Ovary (tissue), 10 donors: ENCODE results near the gene ARL2BP. TPM values are rescaled to one million over a fixed set of nuclear protein-coding genes. Genes with fewer than 3 reads are reported as not detected.
"Not testable (repeated sequence)": the region's sequence is repeated elsewhere in the genome, so short reads cannot be mapped to it uniquely, and the experiment has no call there.

Experiments
- DNase-seq, 5 donors: peaks; one replicate each; pipeline ENCODE4 v3.0.0-alpha.2; 2019 to 2020
- H3K27ac ChIP-seq, 2 donors: fragments of 200-600 bp; one replicate each; pipeline versions ENCODE4 v1.5.1 to v1.8.0; 2019 to 2022
- H3K27me3 ChIP-seq: fragments of 200-600 bp; one replicate; pipeline ENCODE4 v1.8.0; 2022
- H3K36me3 ChIP-seq: fragments of 200-600 bp; sonication (generic); one replicate; pipeline ENCODE4 v1.5.1; 2019
- H3K4me1 ChIP-seq: one replicate; pipeline ENCODE4 v1.8.1; 2013; ENCODE audit warnings: mild to moderate bottlenecking, moderate library complexity; ENCODE audit not compliant: insufficient read depth
- H3K4me3 ChIP-seq: fragments of 200-600 bp; sonication (generic); one replicate; pipeline ENCODE4 v1.5.1; 2017
- H3K9me3 ChIP-seq, 2 donors: fragments of 200-600 bp in 1 of 2; sonication (generic) in 1 of 2; one replicate each; pipeline versions ENCODE4 v1.5.1 to v1.8.1; 2013 to 2019; ENCODE audit warnings: mild to moderate bottlenecking in 1 of 2, moderate library complexity in 1 of 2
- CTCF ChIP-seq, 3 donors: fragments of 450-650 bp in 2 of 3; fragments of 200-600 bp in 1 of 3; IDR thresholded peaks; one replicate each; pipeline versions ENCODE4 v1.5.1 to v1.8.0; 2016 to 2022; ENCODE audit warnings: antibody characterized with exemption in 3 of 3, mild to moderate bottlenecking in 1 of 3
- EP300 ChIP-seq: sonication (generic); formaldehyde crosslinking; IDR thresholded peaks from one replicate; pipeline ENCODE4 v1.6.1; 2017; ENCODE audit warnings: antibody characterized with exemption
- POLR2A ChIP-seq: fragments of 450-650 bp; IDR thresholded peaks from one replicate; pipeline ENCODE4 v1.6.1; 2017; ENCODE audit warnings: antibody characterized with exemption, mild to moderate bottlenecking, moderate library complexity
- WGBS, 3 donors: extraction: QIAGEN DNeasy Blood & Tissue Kit in 1 of 3; methylation state at CpG; one replicate each; pipeline versions ENCODE4 v1.1.5 to v1.1.7; 2013 to 2017; 5-methylcytosine and 5-hydroxymethylcytosine counted together
- intact Hi-C, 4 donors: fragments of 100-400 bp; cut with DNase I; formaldehyde crosslinking; loops; one replicate each; pipeline versions ENCODE4 v1.11.0 to v1.15.1; 2022 to 2023
- long read RNA-seq, 3 donors: library from polyadenylated mRNA in 2 of 3; unstranded in 2 of 3; transcript quantifications; one replicate each; pipeline ENCODE4 v2.0.0 and lab custom pipeline, GENCODE V29; 2021 to 2026
- polyA plus RNA-seq, 2 donors: library from polyadenylated mRNA; stranded (reverse); fragments of 200-250 nt in 1 of 2; fragments of 350-450 nt in 1 of 2; fragmentation: Illumina TruSeq in 1 of 2; extraction: RNeasy Lipid Tissue Mini Kit (QIAGEN cat#74804) in 1 of 2; gene quantifications; one replicate each; pipeline ENCODE4 v1.2.3, GENCODE V29; 2013 to 2014
- total RNA-seq, 7 donors: library from RNA; depleted of rRNA in 2 of 7; stranded (reverse); fragments of >200 nt in 2 of 7; fragmentation: NEBNext Ultra II Directional in 3 of 7; extraction: Animal tissue kit (Norgen Biotek cat#: 25700) in 3 of 7; gene quantifications; one replicate each; pipeline versions ENCODE4 v1.1.0 to v1.2.4, GENCODE V29; 2016 to 2023
- donor health status: DM: no; HTN: no; CAD: no; lungs with moderate emphysema.
- donor health status: DM: no; HTN: no; CAD: no.
- donor health status: Bipolar disorder and iron deficiency.
- donor health status: DM: yes; HTN: yes; CAD: no.
- donor health status: DM: no; HTN: no; CAD: no.
- donor health status: DM: yes; HTN: yes; CAD: no.

ARL2BP gene
- 10 to 100 TPM; 50.0 to 74.3 (median 57.7) TPM for total RNA-seq
- 10 to 100 TPM; 45.3 to 88.0 TPM for polyA plus RNA-seq
- long read RNA-seq, donor 1, transcript ARL2BP-201 (6 exons, 2,130 nt) = major isoform, 166 of 185 reads
- long read RNA-seq, donor 1, partial matches to known transcripts = 2 of 185 reads
- long read RNA-seq, donor 1, other reads (novel, unspliced or antisense) = 17 of 185 reads
- long read RNA-seq, donor 2, transcript ARL2BP-201 (6 exons, 2,130 nt) = major isoform, 44 of 60 reads
- long read RNA-seq, donor 2, partial matches to known transcripts = 15 of 60 reads
- long read RNA-seq, donor 2, other reads (novel, unspliced or antisense) = 0 of 60 reads
- long read RNA-seq, donor 3, transcript ARL2BP-201 (6 exons, 2,130 nt) = major isoform, 104 of 123 reads
- long read RNA-seq, donor 3, partial matches to known transcripts = 4 of 123 reads
- long read RNA-seq, donor 3, other reads (novel, unspliced or antisense) = 15 of 123 reads

- no peak for TF ChIP-seq EP300
- no peak for TF ChIP-seq CTCF (IDR thresholded peaks at IDR 0.05)
- peak; percentile 64 for TF ChIP-seq POLR2A
- 0 to 1% (median 1%) methylated on average over 52 to 77 of the region's 77 CpGs for WGBS, 3 donors
- peak; percentile 97 to 99 (median 98) for DNase-seq
- Histone ChIP-seq H3K4me1 (peaks cover 3% of the 10 kb centered on the region), H3K9me3 (no peaks in the 10 kb centered on the region), H3K27me3 (no peaks in the 10 kb centered on the region), H3K27ac (peak within 1 kb of the TSS; percentile 22 to 80), H3K4me3 (peak within 1 kb of the TSS; percentile 84), H3K36me3 (no peaks in the 10 kb centered on the region)
- intact Hi-C loops = loop anchor here in 1 of 4 donors (5.0 kb wide), 1 partner anchor 53 kb away; no protein-coding TSS in a partner anchor
These were observed at the start of gene ARL2BP for GRCh38 chr16:57244767-57245471. ARL2BP (plus strand) TSS chr16:57245259; CDS start chr16:57245368, 109 bp downstream.

- intact Hi-C loops = no loop called here
- Histone ChIP-seq H3K36me3 (no peaks in the 10 kb centered on the region), H3K4me3 (no peak overlapping the region), H3K27me3 (no peaks in the 10 kb centered on the region), H3K27ac (no peak overlapping the region), H3K4me1 (peaks cover 2% of the 10 kb centered on the region), H3K9me3 (no peaks in the 10 kb centered on the region)
- TF ChIP-seq CTCF (IDR thresholded peaks at IDR 0.05) (no peak), EP300 (no peak), POLR2A (no peak)
- 72 to 87% (median 76%) methylated on average over 4 of the region's 4 CpGs for WGBS, 3 donors
- DNase-seq = no peak
These were observed 48.8 kb upstream of the ARL2BP start for GRCh38 chr16:57196286-57196685.

GRCh38 chr16:57196753-57197152, 48.3 kb upstream of the ARL2BP start:
- 83 to 86% (median 84%) methylated on average over 3 of the region's 3 CpGs for WGBS, 3 donors
- no peak overlapping the region for H3K4me3 ChIP-seq
- H3K27ac ChIP-seq = no peak overlapping the region
- intact Hi-C loops = no loop called here
- no peaks in the 10 kb centered on the region for H3K9me3 ChIP-seq
- H3K4me1 ChIP-seq = peaks cover 2% of the 10 kb centered on the region
- H3K36me3 ChIP-seq = no peaks in the 10 kb centered on the region
- TF ChIP-seq CTCF (IDR thresholded peaks at IDR 0.05) = no peak
- TF ChIP-seq EP300 = no peak
- TF ChIP-seq POLR2A = no peak
- H3K27me3 ChIP-seq = no peaks in the 10 kb centered on the region
- no peak for DNase-seq

GRCh38 chr16:57200321-57200720, 44.7 kb upstream of the ARL2BP start:
- intact Hi-C loops, H3K27ac ChIP-seq, DNase-seq: not testable (repeated sequence)

GRCh38 chr16:57200926-57201325, 44.1 kb upstream of the ARL2BP start:
- DNase-seq = not testable (repeated sequence)

More at GRCh38 chr16:57200321-57200720, 44.7 kb upstream of the ARL2BP start:
- H3K4me3 ChIP-seq, H3K36me3 ChIP-seq, H3K9me3 ChIP-seq, H3K27me3 ChIP-seq, H3K4me1 ChIP-seq: not testable (repeated sequence)
- 94 to 96% (median 95%) methylated on average over 7 to 11 of the region's 24 CpGs for WGBS, 3 donors

More at GRCh38 chr16:57200926-57201325, 44.1 kb upstream of the ARL2BP start:
- H3K4me3 ChIP-seq, H3K27ac ChIP-seq, intact Hi-C loops, H3K36me3 ChIP-seq, H3K4me1 ChIP-seq, H3K27me3 ChIP-seq, H3K9me3 ChIP-seq: not testable (repeated sequence)
- WGBS, 3 donors = 89 to 98% (median 97%) methylated on average over 11 to 26 of the region's 27 CpGs
